H1 (cell line): Measurements from ENCODE around the gene TRMT44. TPM values are rescaled to one million over a fixed set of nuclear protein-coding genes. Genes with fewer than 3 reads are reported as not detected.

Experiments used
- CTCF ChIA-PET: fragments of 300-600 bp; sonication (Branson Sonifier 250); formaldehyde crosslinking; loops from one replicate; lab custom pipeline; 2021; ENCODE audit not compliant: partially characterized antibody; lab: Charles Lee
- POLR2A ChIA-PET: fragments of 300-600 bp; sonication (Branson Sonifier 250); formaldehyde crosslinking; loops from one replicate; lab custom pipeline; 2021; ENCODE audit warnings: inconsistent platforms; ENCODE audit not compliant: partially characterized antibody; lab: Charles Lee
- DNase-seq, 2 experiments: peaks; one replicate each; pipeline versions ENCODE4 v3.0.0 to v3.0.0-alpha.2; 2010 to 2022; ENCODE audit warnings: low spot score in 2 of 2, low read depth in 1 of 2, mixed read lengths in 1 of 2
- FAIRE-seq: peaks from 2 replicates; lab custom pipeline; 2011; peaks lifted over from hg19 to GRCh38; lab: Jason Lieb, UNC
- H2AFZ ChIP-seq: 2 replicates; pipeline ENCODE4 v1.8.1; 2012; ENCODE audit warnings: low read length, inconsistent platforms
- H2AK5ac ChIP-seq: 2 replicates; pipeline ENCODE4 v1.6.1; 2013; ENCODE audit warnings: low read depth, low read length
- H2BK120ac ChIP-seq: replicated peaks from 2 replicates; pipeline ENCODE3; 2013; ENCODE audit warnings: low read depth, low read length, inconsistent platforms
- H2BK12ac ChIP-seq: 2 replicates; pipeline ENCODE4 v1.6.1; 2013; ENCODE audit warnings: low read depth, low read length
- H2BK15ac ChIP-seq: 2 replicates; pipeline ENCODE4 v1.6.1; 2013; ENCODE audit warnings: low read length
- H2BK20ac ChIP-seq: 2 replicates; pipeline ENCODE4 v1.6.1; 2013; ENCODE audit warnings: low read length
- H2BK5ac ChIP-seq: 2 replicates; pipeline ENCODE4 v1.6.1; 2013; ENCODE audit warnings: low read depth, low read length
- H3K14ac ChIP-seq: 2 replicates; pipeline ENCODE4 v1.6.1; 2013; ENCODE audit warnings: inconsistent platforms; ENCODE audit not compliant: insufficient read length
- H3K18ac ChIP-seq: 2 replicates; pipeline ENCODE4 v1.6.1; 2013; ENCODE audit warnings: low read length; ENCODE audit errors: extremely low read depth
- H3K23ac ChIP-seq: 2 replicates; pipeline ENCODE4 v1.6.1; 2013; ENCODE audit warnings: inconsistent platforms; ENCODE audit not compliant: insufficient read length
- H3K23me2 ChIP-seq: 2 replicates; pipeline ENCODE4 v1.6.1; 2013; ENCODE audit warnings: low read depth, low read length
- H3K27ac ChIP-seq: 2 replicates; pipeline ENCODE4 v1.6.1; 2011; ENCODE audit warnings: low read depth, low read length, inconsistent platforms
- H3K27me3 ChIP-seq, 4 experiments: replicated peaks in 1 of 4; 1 replicate in 1 of 4; 2 replicates in 3 of 4; pipeline versions ENCODE4 v1.6.1 to v1.8.1; 2011 to 2013; ENCODE audit warnings: low read length in 3 of 4, mild to moderate bottlenecking in 3 of 4, inconsistent platforms in 2 of 4, mixed read lengths in 2 of 4, moderate library complexity in 1 of 4; ENCODE audit not compliant: control insufficient read depth in 3 of 4, insufficient read depth in 3 of 4; ENCODE audit errors: extremely low read depth in 1 of 4
- H3K36me3 ChIP-seq, 4 experiments: 2 replicates each; pipeline versions ENCODE4 v1.6.1 to v1.8.1; 2011 to 2013; ENCODE audit warnings: mild to moderate bottlenecking in 4 of 4, low read length in 3 of 4, moderate library complexity in 2 of 4, control low read depth in 1 of 4, inconsistent platforms in 1 of 4; ENCODE audit not compliant: insufficient read depth in 4 of 4, control insufficient read depth in 2 of 4
- H3K4ac ChIP-seq: replicated peaks from 2 replicates; pipeline ENCODE3; 2013; ENCODE audit warnings: low read length, low read depth, mixed read lengths, inconsistent platforms; ENCODE audit not compliant: insufficient read length
- H3K4me1 ChIP-seq, 4 experiments: replicated peaks in 1 of 4; 1 replicate in 1 of 4; 2 replicates in 3 of 4; pipeline versions ENCODE4 v1.6.1 to v1.8.1; 2011 to 2013; ENCODE audit warnings: low read length in 3 of 4, inconsistent platforms in 2 of 4, mixed read lengths in 1 of 4; ENCODE audit not compliant: insufficient read depth in 4 of 4, control insufficient read depth in 3 of 4
- H3K4me2 ChIP-seq, 2 experiments: 2 replicates each; pipeline versions ENCODE4 v1.6.1 to v1.8.1; 2011 to 2013; ENCODE audit warnings: low read depth in 2 of 2, low read length in 2 of 2, control low read depth in 1 of 2, inconsistent platforms in 1 of 2, mild to moderate bottlenecking in 1 of 2; ENCODE audit not compliant: insufficient read depth in 1 of 2
- H3K4me3 ChIP-seq, 4 experiments: fragments of 200-600, 300-600 bp in 1 of 4; sonication (generic), shearing (Covaris generic), sonication (Bioruptor Twin) in 1 of 4; 2 replicates each; pipeline versions ENCODE4 v1.5.1 to v1.8.1; 2011 to 2016; ENCODE audit warnings: low read length in 4 of 4, low read depth in 3 of 4, control low read depth in 2 of 4, inconsistent platforms in 2 of 4, mild to moderate bottlenecking in 2 of 4, mixed read lengths in 1 of 4, moderate library complexity in 1 of 4; ENCODE audit not compliant: insufficient read depth in 2 of 4; ENCODE audit errors: extremely low read depth in 1 of 4
- H3K56ac ChIP-seq: replicated peaks from 2 replicates; pipeline ENCODE3; 2013; ENCODE audit warnings: low read depth, mild to moderate bottlenecking, mixed read lengths, low read length, inconsistent platforms; ENCODE audit not compliant: insufficient read length
- H3K79me1 ChIP-seq: 2 replicates; pipeline ENCODE4 v1.6.1; 2013; ENCODE audit warnings: low read depth, low read length, control low read depth
- H3K79me2 ChIP-seq, 2 experiments: 2 replicates each; pipeline versions ENCODE4 v1.6.1 to v1.8.1; 2012 to 2013; ENCODE audit warnings: low read length in 2 of 2, mild to moderate bottlenecking in 2 of 2, inconsistent platforms in 1 of 2; ENCODE audit not compliant: insufficient read depth in 2 of 2, control insufficient read depth in 1 of 2
- H3K9ac ChIP-seq, 4 experiments: replicated peaks in 1 of 4; 1 replicate in 1 of 4; 2 replicates in 3 of 4; pipeline versions ENCODE4 v1.6.1 to v1.8.1; 2011 to 2013; ENCODE audit warnings: low read depth in 3 of 4, low read length in 3 of 4, control low read depth in 2 of 4, mild to moderate bottlenecking in 2 of 4, moderate library complexity in 2 of 4, inconsistent platforms in 1 of 4; ENCODE audit errors: extremely low read depth in 1 of 4
- H3K9me3 ChIP-seq, 2 experiments: 2 replicates each; pipeline versions ENCODE4 v1.6.1 to v1.8.1; 2012 to 2013; ENCODE audit warnings: mild to moderate bottlenecking in 2 of 2, moderate library complexity in 2 of 2, control low read depth in 1 of 2, inconsistent platforms in 1 of 2, low read depth in 1 of 2, low read length in 1 of 2, mixed read lengths in 1 of 2; ENCODE audit not compliant: insufficient read depth in 2 of 2
- H4K20me1 ChIP-seq, 2 experiments: replicated peaks in 1 of 2; 2 replicates each; pipeline versions ENCODE3 to v1.8.1; 2011 to 2013; ENCODE audit warnings: inconsistent platforms in 2 of 2, low read length in 2 of 2, mild to moderate bottlenecking in 1 of 2; ENCODE audit not compliant: insufficient read depth in 2 of 2, control insufficient read depth in 1 of 2
- H4K5ac ChIP-seq: 2 replicates; pipeline ENCODE4 v1.6.1; 2013; ENCODE audit warnings: low read length, low read depth, mixed read lengths, inconsistent platforms; ENCODE audit not compliant: insufficient read length
- H4K8ac ChIP-seq: 2 replicates; pipeline ENCODE4 v1.8.0; 2013; ENCODE audit warnings: mild to moderate bottlenecking, moderate library complexity, low read length, inconsistent platforms; ENCODE audit not compliant: insufficient read depth; ENCODE audit errors: extremely low read depth
- H4K91ac ChIP-seq: replicated peaks from 2 replicates; pipeline ENCODE3; 2013; ENCODE audit warnings: low read length, mixed read lengths, inconsistent platforms; ENCODE audit not compliant: insufficient read length
- POLR2AphosphoS5 ChIP-seq: IDR thresholded peaks from 2 replicates; pipeline ENCODE4 v1.6.1; 2011; ENCODE audit warnings: low read depth, low read length
- WGBS, 2 experiments: shearing (Covaris generic) in 1 of 2; methylation state at CpG; one replicate each; pipeline versions ENCODE4 v1.1.6 to v1.1.7; 2013 to 2015; ENCODE audit warnings: low lambda C conversion rate in 2 of 2, mixed read lengths in 2 of 2, inconsistent platforms in 1 of 2, low coverage in 1 of 2, missing lambda C conversion rate in 1 of 2; ENCODE audit not compliant: insufficient replicate concordance in 2 of 2, insufficient coverage in 1 of 2, insufficient read length in 1 of 2; ENCODE audit errors: extremely low coverage in 1 of 2, missing lambda C conversion rate in 1 of 2; 5-methylcytosine and 5-hydroxymethylcytosine counted together
- polyA plus RNA-seq, 7 experiments: library from polyadenylated mRNA; depleted of rRNA in 3 of 7; stranded (reverse) in 5 of 7; unstranded in 2 of 7; fragments of >200 nt in 5 of 7; fragments of 200-250 nt in 2 of 7; gene quantifications; 1 replicate in 5 of 7; 2 replicates in 1 of 7; 4 replicates in 1 of 7; pipeline versions ENCODE4 v1.2.1 to v1.2.3, GENCODE V29; 2011 to 2013; ENCODE audit warnings: missing spikeins in 2 of 7, mixed read lengths in 2 of 7
- total RNA-seq: library from RNA; stranded (reverse); fragmentation: NEBNext Ultra II Directional; extraction: Animal tissue kit (Norgen Biotek cat#: 25700); gene quantifications from 2 replicates; pipeline ENCODE4 v1.2.1, GENCODE V29; 2021

The TRMT44 gene
- total and polyA plus RNA-seq, 2 of the 8 experiments (the other 6 are each of a cell fraction or from before 2014, with no cell fraction given) = 8.6 to 23.9 TPM

DNA sequence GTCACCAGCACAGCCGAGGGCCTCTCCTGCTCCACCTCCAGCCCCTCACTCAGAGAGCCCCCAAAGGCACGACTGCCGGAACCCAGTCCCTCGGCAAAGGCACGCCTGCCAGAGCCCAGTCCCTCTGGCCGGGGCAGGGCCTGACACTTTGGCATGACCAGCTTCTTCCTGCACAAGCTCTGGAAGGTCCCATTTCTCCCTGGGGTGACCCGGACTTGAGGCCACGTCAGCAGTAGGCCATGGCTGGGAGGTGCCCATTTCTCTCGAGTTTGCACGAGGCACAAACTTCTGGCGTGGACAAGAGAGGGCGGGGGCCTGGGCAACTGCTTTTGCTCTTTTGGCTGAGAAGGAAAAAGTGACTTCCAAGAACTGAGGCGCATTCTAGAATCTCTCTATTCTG is 77.4 kb downstream of the TRMT44 start:
- no peak overlapping the region for H3K23ac ChIP-seq
- 87% methylated on average over 12 of the region's 13 CpGs; no CpG with 5 or more reads in 1 of the 2 experiments for WGBS, 2 experiments
- H2BK120ac ChIP-seq = no peak overlapping the region
- no peak for TF ChIP-seq POLR2AphosphoS5
- no peak overlapping the region for H3K14ac ChIP-seq
- POLR2A ChIA-PET = no interaction called here
- no peak overlapping the region for H2BK20ac ChIP-seq
- no peak overlapping the region for H3K4ac ChIP-seq
- no peaks in the 10 kb centered on the region for H3K9me3 ChIP-seq
- H2BK12ac ChIP-seq = no peak overlapping the region
- H3K18ac ChIP-seq = no peak overlapping the region
- no peak overlapping the region for H3K56ac ChIP-seq
- CTCF ChIA-PET = interaction anchor here (1.0 to 1.2 kb wide), 2 partner anchors 8 to 49 kb away, joined by 3 to 5 read pairs; no protein-coding TSS in a partner anchor
- H2BK5ac ChIP-seq = no peak overlapping the region
- no peaks in the 10 kb centered on the region for H3K79me2 ChIP-seq
- H3K79me1 ChIP-seq = no peaks in the 10 kb centered on the region
- DNase-seq (no peak), FAIRE-seq (no peak)
- no peak overlapping the region for H2AK5ac ChIP-seq
- H3K4me1 ChIP-seq = no peaks in the 10 kb centered on the region
- H4K8ac ChIP-seq = no peak overlapping the region
- H2AFZ ChIP-seq = no peak overlapping the region
- H3K4me2 ChIP-seq = no peak overlapping the region
- H3K23me2 ChIP-seq = no peaks in the 10 kb centered on the region
- no peak overlapping the region for H4K91ac ChIP-seq
- no peak overlapping the region for H3K9ac ChIP-seq
- no peak overlapping the region for H4K5ac ChIP-seq
- no peaks in the 10 kb centered on the region for H3K27me3 ChIP-seq
- H3K36me3 ChIP-seq = no peaks in the 10 kb centered on the region; a peak in 1 of 8 replicates
- H3K4me3 ChIP-seq = no peak overlapping the region
- no peak overlapping the region for H2BK15ac ChIP-seq
- no peak overlapping the region for H3K27ac ChIP-seq
- H4K20me1 ChIP-seq = no peaks in the 10 kb centered on the region
